Endothelial cell of umbilical vein (primary cell): Measurements from ENCODE around the gene NLGN1. TPM values are rescaled to one million over a fixed set of nuclear protein-coding genes. Genes with fewer than 3 reads are reported as not detected.

Experiments used
- BruUV-seq: library from RNA; stranded (reverse); fragments of 400-500 nt; replicated peaks from 2 replicates; lab custom pipeline; 2021; lab: Mats Ljungman, UMichigan
- CTCF ChIA-PET: fragments of 300-600, 350-600 bp; sonication (Branson Sonifier 250); formaldehyde crosslinking; loops from one replicate; lab custom pipeline; 2021; ENCODE audit warnings: antibody characterized with exemption, inconsistent platforms; lab: Charles Lee
- POLR2A ChIA-PET: fragments of 300-600, 350-600 bp; sonication (Branson Sonifier 250); formaldehyde crosslinking; loops from one replicate; lab custom pipeline; 2021; ENCODE audit warnings: antibody characterized with exemption, inconsistent platforms; lab: Charles Lee
- DNase-seq: peaks from one replicate; pipeline ENCODE4 v3.0.0-alpha.2; 2011; ENCODE audit warnings: low read depth, low spot score
- FAIRE-seq: peaks from 2 replicates; lab custom pipeline; 2011; peaks lifted over from hg19 to GRCh38; lab: Jason Lieb, UNC
- H2AFZ ChIP-seq: 2 replicates; pipeline ENCODE4 v1.6.0; 2012; ENCODE audit warnings: low read depth, low read length, control low read depth, inconsistent platforms
- H3K27ac ChIP-seq: 2 replicates; pipeline ENCODE4 v1.5.1; 2011; ENCODE audit warnings: low read depth, mild to moderate bottlenecking, control low read depth, low read length, moderate library complexity; ENCODE audit not compliant: insufficient read depth
- H3K27me3 ChIP-seq, 2 experiments: 2 replicates each; pipeline versions ENCODE4 v1.6.0 to v1.6.1; 2011; ENCODE audit warnings: low read length in 2 of 2, mixed read lengths in 1 of 2; ENCODE audit not compliant: control insufficient read depth in 2 of 2, insufficient read depth in 2 of 2
- H3K36me3 ChIP-seq, 2 experiments: 2 replicates in 1 of 2; 3 replicates in 1 of 2; pipeline ENCODE4 v1.5.1; 2011; ENCODE audit warnings: low read length in 2 of 2, mild to moderate bottlenecking in 1 of 2, moderate library complexity in 1 of 2; ENCODE audit not compliant: control insufficient read depth in 2 of 2, insufficient read depth in 2 of 2; ENCODE audit errors: extremely low read depth in 1 of 2
- H3K4me1 ChIP-seq: 3 replicates; pipeline ENCODE4 v1.5.1; 2011; ENCODE audit warnings: mild to moderate bottlenecking, low read length; ENCODE audit not compliant: control insufficient read depth, insufficient read depth; ENCODE audit errors: extremely low read depth
- H3K4me2 ChIP-seq: 2 replicates; pipeline ENCODE4 v1.6.1; 2011; ENCODE audit warnings: low read length, control low read depth, mixed read lengths; ENCODE audit not compliant: insufficient read depth
- H3K4me3 ChIP-seq, 3 experiments: fragments of 200-600 bp in 1 of 3; sonication (generic), shearing (Covaris generic) in 1 of 3; replicated peaks in 1 of 3; 2 replicates each; pipeline ENCODE4 v1.5.1; 2011 to 2016; ENCODE audit warnings: control low read depth in 3 of 3, low read length in 3 of 3, mild to moderate bottlenecking in 2 of 3, inconsistent platforms in 1 of 3, low read depth in 1 of 3, moderate library complexity in 1 of 3; ENCODE audit not compliant: insufficient read depth in 1 of 3
- H3K79me2 ChIP-seq: 2 replicates; pipeline ENCODE4 v1.6.0; 2012; ENCODE audit warnings: low read length, inconsistent platforms; ENCODE audit not compliant: control insufficient read depth, insufficient read depth
- H3K9ac ChIP-seq: replicated peaks from 2 replicates; pipeline ENCODE3; 2011; ENCODE audit warnings: low read length, control low read depth; ENCODE audit not compliant: insufficient read depth; ENCODE audit errors: extremely low read depth
- H3K9me1 ChIP-seq: replicated peaks from 3 replicates; pipeline ENCODE4 v1.6.0; 2011; ENCODE audit warnings: mild to moderate bottlenecking, low read length; ENCODE audit not compliant: control insufficient read depth, insufficient read depth; ENCODE audit errors: extremely low read depth
- H3K9me3 ChIP-seq: replicated peaks from 2 replicates; pipeline ENCODE4 v1.5.1; 2012; ENCODE audit warnings: low read length, inconsistent platforms; ENCODE audit not compliant: control insufficient read depth, insufficient read depth
- H4K20me1 ChIP-seq: replicated peaks from 2 replicates; pipeline ENCODE3; 2011; ENCODE audit warnings: mild to moderate bottlenecking, low read length; ENCODE audit not compliant: control insufficient read depth, insufficient read depth; ENCODE audit errors: extremely low read depth
- EZH2 ChIP-seq: IDR thresholded peaks from 2 replicates; pipeline ENCODE4 v1.6.1; 2012; ENCODE audit warnings: borderline replicate concordance, low read depth, mild to moderate bottlenecking, moderate library complexity, low read length, inconsistent platforms; ENCODE audit not compliant: severe bottlenecking
- FOS ChIP-seq: IDR thresholded peaks from 2 replicates; pipeline ENCODE4 v1.6.1; 2011; ENCODE audit warnings: mild to moderate bottlenecking, low read length, moderate library complexity, borderline replicate concordance; ENCODE audit not compliant: insufficient read depth
- GATA2 ChIP-seq: IDR thresholded peaks from 2 replicates; pipeline ENCODE4 v1.7.0; 2011; ENCODE audit warnings: low read depth, mild to moderate bottlenecking, moderate library complexity, mixed read lengths, low read length; ENCODE audit not compliant: insufficient read length, insufficient read depth
- JUN ChIP-seq: IDR thresholded peaks from 2 replicates; pipeline ENCODE4 v1.6.1; 2011; ENCODE audit warnings: borderline replicate concordance, low read depth; ENCODE audit not compliant: insufficient read length, insufficient read depth
- MYC ChIP-seq: IDR thresholded peaks from one replicate; pipeline ENCODE4 v1.6.1; 2011; ENCODE audit warnings: mild to moderate bottlenecking, low read depth, low read length
- POLR2A ChIP-seq: IDR thresholded peaks from 2 replicates; pipeline ENCODE4 v1.6.1; 2012; ENCODE audit warnings: low read depth, mild to moderate bottlenecking, control low read depth, low read length
- POLR2AphosphoS5 ChIP-seq: IDR thresholded peaks from 2 replicates; pipeline ENCODE4 v1.6.1; 2012; ENCODE audit warnings: low read depth, mild to moderate bottlenecking, control low read depth, low read length, moderate library complexity; ENCODE audit not compliant: insufficient read depth
- dilution Hi-C: fragments of 300-500 bp; cut with MboI; formaldehyde crosslinking; loops from one replicate; pipeline ENCODE4 v1.15.0; 2019; ENCODE audit warnings: low sequenced_read_pairs; ENCODE audit not compliant: extremely low pct_ligation_motif_present
- intact Hi-C: fragments of 100-400 bp; cut with micrococcal nuclease; formaldehyde crosslinking; loops from one replicate; pipeline ENCODE4 v1.10.0; 2022
- polyA plus RNA-seq, 4 experiments: library from polyadenylated mRNA; depleted of rRNA in 3 of 4; stranded (reverse) in 3 of 4; unstranded in 1 of 4; fragments of >200 nt; gene quantifications; 2 replicates each; pipeline versions ENCODE4 v1.2.1 to v1.2.3, GENCODE V29; 2011 to 2012; ENCODE audit warnings: missing spikeins in 1 of 4
- total RNA-seq: library from RNA; stranded (reverse); gene quantifications from 2 replicates; pipeline ENCODE4 v1.2.3, GENCODE V29; 2021
- TF ChIP-seq, protein P1 (sequence below), 2 donors: IDR thresholded peaks; 1 replicate in 1 of 2; 2 replicates in 1 of 2; pipeline ENCODE4 v1.5.1; 2011; ENCODE audit warnings: low read length in 2 of 2, mild to moderate bottlenecking in 2 of 2, moderate library complexity in 2 of 2, control low read depth in 1 of 2, inconsistent platforms in 1 of 2, low read depth in 1 of 2; ENCODE audit not compliant: insufficient read depth in 1 of 2; ENCODE audit errors: extremely low read depth in 1 of 2
- TF ChIP-seq, protein P2 (sequence below): IDR thresholded peaks from 2 replicates; pipeline ENCODE4 v1.6.1; 2011; ENCODE audit not compliant: insufficient read depth, insufficient read length

Gene NLGN1
- total and polyA plus RNA-seq, 2 donors (not counting 3 experiments of a cell fraction or from before 2014, with no cell fraction given), result 7.9 to 16.3 TPM

- no peak overlapping the region for H3K9ac ChIP-seq
- no peak overlapping the region for H3K4me3 ChIP-seq
- dilution Hi-C loops (no loop called here), intact Hi-C loops (loop anchor here (5.0 kb wide), 1 partner anchor 358 kb away; no protein-coding TSS in a partner anchor)
- H3K27ac ChIP-seq, result no peak overlapping the region
- H3K4me1 ChIP-seq, result peaks cover 30% of the 10 kb centered on the region
- H3K4me2 ChIP-seq, result no peak overlapping the region
- no peaks in the 10 kb centered on the region for H3K27me3 ChIP-seq
- no peaks in the 10 kb centered on the region for H3K9me3 ChIP-seq
- H3K36me3 ChIP-seq, result no peaks in the 10 kb centered on the region
- no peaks in the 10 kb centered on the region for H3K9me1 ChIP-seq
- no peaks in the 10 kb centered on the region for H3K79me2 ChIP-seq
- ChIA-PET POLR2A (interaction anchor here (0.7 kb wide), 1 partner anchor 1778 kb away, joined by 5 read pairs; no protein-coding TSS in a partner anchor), CTCF (interaction anchor here (1.2 to 1.4 kb wide), 2 partner anchors 28 to 142 kb away, joined by 3 read pairs; no protein-coding TSS in a partner anchor)
- DNase-seq (no peak), FAIRE-seq (no peak)
- no peaks in the 10 kb centered on the region for H4K20me1 ChIP-seq
- no peak overlapping the region for H2AFZ ChIP-seq
- BruUV-seq, result no TSS peak
- TF ChIP-seq FOS (no peak), MYC (no peak), JUN (no peak), EZH2 (no peak), POLR2AphosphoS5 (no peak), GATA2 (no peak), POLR2A (no peak)
- TF ChIP-seq, protein P1, sequence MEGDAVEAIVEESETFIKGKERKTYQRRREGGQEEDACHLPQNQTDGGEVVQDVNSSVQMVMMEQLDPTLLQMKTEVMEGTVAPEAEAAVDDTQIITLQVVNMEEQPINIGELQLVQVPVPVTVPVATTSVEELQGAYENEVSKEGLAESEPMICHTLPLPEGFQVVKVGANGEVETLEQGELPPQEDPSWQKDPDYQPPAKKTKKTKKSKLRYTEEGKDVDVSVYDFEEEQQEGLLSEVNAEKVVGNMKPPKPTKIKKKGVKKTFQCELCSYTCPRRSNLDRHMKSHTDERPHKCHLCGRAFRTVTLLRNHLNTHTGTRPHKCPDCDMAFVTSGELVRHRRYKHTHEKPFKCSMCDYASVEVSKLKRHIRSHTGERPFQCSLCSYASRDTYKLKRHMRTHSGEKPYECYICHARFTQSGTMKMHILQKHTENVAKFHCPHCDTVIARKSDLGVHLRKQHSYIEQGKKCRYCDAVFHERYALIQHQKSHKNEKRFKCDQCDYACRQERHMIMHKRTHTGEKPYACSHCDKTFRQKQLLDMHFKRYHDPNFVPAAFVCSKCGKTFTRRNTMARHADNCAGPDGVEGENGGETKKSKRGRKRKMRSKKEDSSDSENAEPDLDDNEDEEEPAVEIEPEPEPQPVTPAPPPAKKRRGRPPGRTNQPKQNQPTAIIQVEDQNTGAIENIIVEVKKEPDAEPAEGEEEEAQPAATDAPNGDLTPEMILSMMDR (IDR thresholded peaks at IDR 0.05; ENCODE audit: extremely low read depth in 1 of 2, insufficient read depth in 1 of 2, low read depth in 1 of 2, low read length in 2 of 2), result no peak
- TF ChIP-seq, protein P2, sequence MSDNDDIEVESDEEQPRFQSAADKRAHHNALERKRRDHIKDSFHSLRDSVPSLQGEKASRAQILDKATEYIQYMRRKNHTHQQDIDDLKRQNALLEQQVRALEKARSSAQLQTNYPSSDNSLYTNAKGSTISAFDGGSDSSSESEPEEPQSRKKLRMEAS, result no peak
Observed at GRCh38 chr3:173734473-173734872, 336.9 kb downstream of the NLGN1 start.
